Measurements from ENCODE around the gene ACTA2.

ACTA2 gene

DNA sequence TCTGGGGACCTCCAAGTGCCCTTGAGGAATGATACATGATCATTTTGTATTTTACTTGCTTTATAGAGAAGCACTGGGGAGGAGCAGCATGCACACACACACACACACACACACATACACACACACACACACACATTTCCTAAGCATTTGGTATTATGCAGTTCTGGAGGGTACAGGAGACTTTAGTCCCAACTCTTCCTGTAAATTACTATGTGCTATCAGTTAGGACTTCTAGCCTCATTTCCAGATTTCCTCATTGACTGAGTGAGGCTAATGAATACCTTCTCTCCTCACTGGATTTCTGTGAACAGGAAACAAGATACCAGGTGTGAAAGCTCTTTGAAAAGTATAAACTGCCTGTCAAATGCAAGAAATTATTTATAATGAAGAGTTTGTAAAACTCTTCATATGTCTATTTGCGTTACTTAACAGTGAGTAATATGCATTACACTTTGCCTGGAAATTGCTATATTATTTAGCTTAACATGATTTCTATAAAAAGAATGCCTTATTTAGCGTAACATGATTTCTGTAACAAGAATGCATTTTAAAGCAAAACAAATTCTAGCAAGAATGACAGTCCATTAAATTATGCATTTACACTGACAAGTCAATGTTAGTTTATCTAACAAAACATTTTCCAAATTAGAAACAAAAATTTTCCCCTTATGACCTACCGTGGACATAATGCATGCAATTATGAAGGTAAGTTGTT lies 34.2 kb downstream of the ACTA2 start:
- DNase-seq: no peak

GRCh38 chr10:88916986-88917385 lies 35.6 kb downstream of the ACTA2 start:
- no peak for DNase-seq

- no peak for DNase-seq
These were observed 36.3 kb downstream of the ACTA2 start for GRCh38 chr10:88916231-88916630.

- no peak for DNase-seq
These were observed 36.8 kb downstream of the ACTA2 start for GRCh38 chr10:88915781-88916180.

GRCh38 chr10:88913788-88914187 lies 38.8 kb downstream of the ACTA2 start:
- DNase-seq: no peak

DNA sequence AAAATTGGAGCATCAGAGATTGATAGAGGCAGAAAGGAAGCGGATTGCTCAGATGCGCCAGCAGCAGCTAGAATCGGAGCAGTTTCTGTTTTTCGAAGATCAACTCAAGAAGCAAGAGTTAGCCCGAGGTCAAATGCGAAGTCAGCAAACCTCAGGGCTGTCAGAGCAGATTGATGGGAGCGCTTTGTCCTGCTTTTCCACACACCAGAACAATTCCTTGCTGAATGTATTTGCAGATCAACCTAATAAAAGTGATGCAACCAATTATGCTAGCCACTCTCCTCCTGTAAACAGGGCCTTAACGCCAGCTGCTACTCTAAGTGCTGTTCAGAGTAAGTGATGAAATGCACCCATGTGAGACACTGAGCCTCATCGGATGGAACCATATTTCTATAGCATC lies 39.4 kb downstream of the ACTA2 start:
- DNase-seq: no peak

DNA sequence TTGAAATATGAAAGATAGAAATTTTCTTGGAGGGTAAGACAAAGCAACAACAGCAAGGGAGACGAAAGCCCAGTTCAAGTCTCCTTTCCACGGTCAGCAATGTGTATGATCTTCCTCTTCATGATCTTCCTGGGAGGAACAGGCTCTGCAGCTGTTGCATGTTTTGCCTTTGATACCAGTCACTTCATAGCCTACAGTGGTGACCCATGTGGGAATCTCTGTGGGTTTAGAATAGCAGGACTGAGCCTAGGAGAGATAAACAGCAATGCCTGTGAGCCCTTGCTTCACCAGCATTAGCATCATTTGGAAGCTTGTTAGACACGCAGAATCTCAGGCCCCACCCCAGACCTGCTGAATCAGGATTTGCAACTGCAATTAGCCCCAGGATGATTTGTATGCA lies 40.7 kb downstream of the ACTA2 start:
- DNase-seq: no peak

DNA sequence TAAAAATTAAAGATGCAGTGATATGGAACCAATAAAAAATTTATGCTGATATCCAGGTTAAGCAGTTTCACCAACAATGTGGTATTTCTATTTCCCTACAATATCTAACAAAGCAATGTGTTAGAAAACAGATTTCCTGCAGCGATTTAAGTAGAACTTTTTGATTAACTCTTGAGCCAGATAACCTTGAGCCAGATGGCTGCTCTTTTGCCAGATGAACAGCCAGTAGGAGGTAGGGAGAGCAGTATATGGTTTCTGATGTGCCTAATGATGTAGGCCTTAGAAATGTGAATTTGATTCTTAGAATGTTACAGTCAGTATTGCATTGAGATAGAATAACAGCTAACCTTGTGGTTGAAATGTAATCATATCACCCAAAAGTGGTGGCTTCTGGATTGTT lies 41.5 kb downstream of the ACTA2 start:
- DNase-seq: no peak

DNA sequence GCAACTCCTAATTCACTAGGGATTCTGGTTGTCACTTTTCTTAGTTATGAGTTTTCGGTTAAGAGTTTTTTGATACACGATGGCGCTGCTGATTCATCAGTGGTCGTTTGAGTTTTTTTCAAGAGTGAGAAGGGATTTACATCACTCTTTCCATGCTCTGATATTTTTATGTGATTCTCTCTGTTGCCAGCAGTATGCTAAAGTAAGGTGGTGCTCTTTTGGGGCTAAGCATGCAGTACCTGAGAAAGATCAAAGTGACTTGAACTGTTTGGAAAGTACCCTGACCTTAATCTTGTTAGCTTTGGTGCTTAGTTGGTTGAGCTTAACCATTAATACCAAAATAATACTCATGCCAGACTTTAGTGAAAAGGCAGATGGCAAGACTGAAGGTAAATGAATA lies 44.4 kb downstream of the ACTA2 start:
- no peak for DNase-seq

DNA sequence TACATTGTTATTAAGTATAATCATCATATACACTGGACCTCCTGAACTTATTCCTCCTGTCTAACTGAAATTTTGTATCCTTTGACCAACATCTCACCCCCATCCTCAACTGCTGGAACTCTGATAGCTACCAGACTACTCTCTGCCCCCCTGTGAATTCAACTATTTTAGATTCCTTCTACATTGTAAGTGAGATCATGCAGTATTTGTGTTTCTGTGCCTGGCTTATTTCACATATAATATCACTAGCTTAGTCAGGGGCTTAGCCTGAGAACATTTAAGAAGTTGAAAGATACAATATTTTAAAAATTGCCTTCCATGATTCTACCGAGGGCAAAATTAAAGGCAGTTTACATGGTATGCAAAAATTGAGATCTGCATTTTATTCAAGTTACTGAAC lies 45.7 kb downstream of the ACTA2 start:
- no peak for DNase-seq

DNA sequence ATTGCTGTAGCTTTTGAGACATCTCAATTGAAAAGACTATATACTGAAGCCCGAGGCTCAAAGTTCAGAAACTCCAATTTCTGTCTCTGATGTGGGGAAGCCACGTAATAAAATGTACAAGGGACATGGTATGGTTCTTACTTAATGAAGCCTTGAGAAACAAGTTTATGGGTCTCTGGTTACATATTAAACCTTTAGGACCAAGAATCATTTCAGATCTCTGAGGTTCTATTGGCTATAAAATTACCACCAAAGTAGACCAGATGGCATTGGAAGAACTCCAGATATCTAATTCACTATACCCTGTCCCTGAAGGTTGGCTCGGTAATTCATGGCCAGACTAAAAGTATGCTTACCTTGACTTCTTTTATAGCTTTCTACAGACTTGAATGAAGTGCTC lies 48.9 kb downstream of the ACTA2 start:
- DNase-seq: no peak

GRCh38 chr10:88901984-88902789 lies 50.4 kb downstream of the ACTA2 start:
- DNase-seq: no peak

GRCh38 chr10:88901206-88901983 lies 51.2 kb downstream of the ACTA2 start:
- no peak for DNase-seq

DNA sequence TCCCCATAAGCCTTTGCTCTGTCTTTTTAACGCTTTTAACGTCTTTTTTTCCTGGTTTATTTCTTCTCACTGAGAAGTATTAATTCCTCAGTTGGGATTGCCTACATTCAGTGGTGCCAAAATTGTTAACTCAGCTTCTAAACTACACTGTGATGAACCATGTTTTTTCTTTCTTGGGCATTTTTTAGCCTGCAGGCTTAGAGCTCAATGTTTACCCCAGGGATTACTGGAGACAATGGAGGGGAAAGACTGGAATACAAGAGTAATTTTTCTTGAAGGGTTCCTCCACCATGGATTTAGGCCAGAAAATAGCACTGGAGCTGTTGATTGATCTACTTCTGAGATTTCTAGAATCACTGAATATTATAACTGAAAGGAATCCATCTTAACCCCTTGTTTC lies 52.7 kb downstream of the ACTA2 start:
- DNase-seq: no peak

GRCh38 chr10:88898727-88899126 lies 53.8 kb downstream of the ACTA2 start:
- DNase-seq: no peak

DNA sequence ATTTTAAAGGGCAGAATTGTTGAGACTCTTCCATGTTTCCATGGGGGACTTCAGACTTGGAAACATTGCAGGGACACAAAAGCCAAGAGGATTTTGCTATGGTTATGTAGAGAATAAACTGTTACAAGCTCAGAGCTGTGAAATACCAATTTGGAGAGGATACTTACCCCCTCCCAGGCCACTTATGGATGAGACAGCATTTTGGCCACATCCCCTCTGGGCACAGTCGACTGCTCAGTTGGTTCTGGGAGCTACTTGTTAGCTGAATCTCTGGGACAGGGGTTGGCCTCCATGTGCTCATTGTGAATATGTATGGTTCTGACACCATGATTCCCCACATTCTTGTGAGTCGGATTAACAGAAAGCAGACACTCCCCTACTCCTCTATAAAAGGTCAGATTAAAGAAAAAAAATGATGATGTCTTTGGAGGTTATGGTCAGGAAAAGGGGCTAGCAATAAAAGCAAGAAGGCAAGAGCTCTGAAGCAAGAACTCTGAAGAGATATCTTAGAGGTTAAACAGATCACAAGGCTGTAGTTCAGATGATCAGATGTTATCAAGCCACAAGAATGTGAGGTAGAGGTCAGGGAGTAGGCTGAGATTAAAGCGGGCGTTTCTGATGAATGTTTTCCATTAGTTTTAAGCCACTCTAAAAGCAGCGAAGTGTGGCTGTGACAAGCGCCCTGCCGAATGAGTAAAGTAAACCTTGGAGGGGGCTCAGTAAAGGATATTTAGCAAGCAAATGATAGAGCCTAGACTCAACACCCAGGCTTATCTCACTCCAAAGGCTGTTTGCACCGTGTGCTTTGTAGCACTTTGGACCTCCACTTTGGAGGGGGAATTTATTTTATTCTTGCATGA lies 55.3 kb downstream of the ACTA2 start:
- DNase-seq: no peak

GRCh38 chr10:88896372-88896993 lies 56.1 kb downstream of the ACTA2 start:
- DNase-seq: no peak

- DNase-seq: no peak
These were observed 57.3 kb downstream of the ACTA2 start for GRCh38 chr10:88895250-88895649.

DNA sequence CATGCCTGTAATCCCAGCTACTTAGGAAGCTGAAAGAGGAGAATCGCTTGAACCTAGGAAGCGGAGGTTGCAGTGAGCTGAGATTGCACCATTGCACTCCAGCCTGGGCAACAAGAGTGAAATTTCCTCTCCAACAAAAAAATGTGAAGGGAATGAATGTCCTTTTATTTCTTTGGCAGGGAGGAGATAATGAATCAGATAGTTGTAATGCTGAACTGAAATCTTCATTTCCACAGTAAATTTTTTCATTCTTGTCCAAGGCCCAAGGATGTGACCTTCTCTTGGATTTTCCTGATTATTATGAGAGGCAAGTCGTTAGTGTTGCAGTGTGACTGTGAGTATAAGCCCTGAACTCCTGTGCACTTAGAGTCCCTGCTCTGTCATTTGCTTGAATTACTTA lies 59.0 kb downstream of the ACTA2 start:
- no peak for DNase-seq

DNA sequence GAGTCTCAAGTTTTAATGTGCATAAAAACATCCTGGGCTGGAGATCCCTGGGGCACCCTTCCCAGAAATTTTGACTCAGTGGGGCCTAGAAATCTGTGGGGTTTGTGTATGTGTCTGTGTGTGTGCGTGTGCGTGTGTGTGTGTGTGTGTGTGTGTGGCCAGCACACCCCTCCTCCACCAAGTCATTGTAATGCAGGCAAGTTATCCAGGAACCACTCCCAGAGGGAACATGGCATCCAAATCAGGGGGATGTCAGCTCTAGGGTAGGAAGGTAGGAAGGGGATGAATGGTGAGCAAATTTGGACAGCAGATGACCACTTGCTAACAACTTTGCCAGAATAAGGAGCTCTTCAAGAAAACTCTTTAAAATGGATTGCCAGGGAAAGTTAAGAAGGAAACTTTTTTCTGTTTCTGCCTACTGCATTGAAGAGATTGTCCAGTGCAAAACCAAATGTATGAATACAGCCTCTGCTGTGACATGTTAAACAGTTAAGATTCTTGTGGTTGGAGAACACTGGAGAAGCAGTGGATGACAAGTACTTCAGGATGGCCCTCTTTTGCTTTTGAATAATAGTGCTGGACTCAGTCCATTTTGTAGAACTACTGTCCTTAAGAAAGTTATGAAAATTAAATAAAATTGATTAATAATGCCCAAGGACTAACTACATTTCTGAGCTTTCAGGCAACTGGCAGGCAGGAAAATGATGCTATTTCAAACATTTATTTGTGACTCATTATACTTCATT lies 60.2 kb downstream of the ACTA2 start:
- DNase-seq: no peak

DNA sequence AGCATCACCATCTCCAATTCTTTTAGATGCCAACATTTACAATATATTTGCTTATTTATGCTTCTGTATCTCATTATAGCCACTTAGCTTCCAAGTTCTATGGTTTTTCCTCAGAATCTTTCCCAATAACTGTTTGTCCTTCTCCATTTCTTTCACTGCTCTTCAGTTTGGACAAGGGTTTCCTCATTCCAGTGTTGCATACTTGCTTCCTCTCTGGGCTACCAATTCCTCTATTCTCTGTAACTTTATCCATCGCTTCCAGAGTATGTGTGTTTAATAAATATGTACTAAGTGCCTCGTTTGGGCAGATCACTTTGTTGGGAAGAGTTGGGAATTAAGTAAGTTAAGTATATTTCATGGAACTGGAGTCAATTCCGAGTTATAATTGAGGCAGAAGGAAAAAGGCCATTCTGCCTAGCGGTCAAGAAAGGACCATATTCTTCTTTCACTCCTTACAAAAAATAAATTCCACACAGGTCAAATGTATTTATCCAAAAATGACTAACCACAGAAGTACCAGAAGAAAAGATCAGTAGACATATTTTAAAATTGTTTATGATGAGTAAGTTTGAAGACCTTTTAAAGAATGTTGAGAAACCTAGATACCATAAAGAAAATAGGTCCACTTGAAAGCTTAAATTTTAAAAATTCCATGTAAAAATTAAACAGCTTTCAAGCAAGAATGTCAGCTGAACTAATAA lies 61.7 kb downstream of the ACTA2 start:
- no peak for DNase-seq

Measured in CD4-positive, alpha-beta T cell treated with Interleukin-1 beta for 1 hour (primary cell).